Sigmoid colon (tissue), 4 donors: ENCODE results near the gene GSTCD.

ENCODE experiments used
- EP300 ChIP-seq, 4 donors: sonication (generic); formaldehyde crosslinking; IDR thresholded peaks; one replicate each; pipeline ENCODE4 v1.6.1; 2017; ENCODE audit warnings: antibody characterized with exemption in 4 of 4
- POLR2A ChIP-seq, 2 donors: fragments of 450-650 bp; IDR thresholded peaks; one replicate each; pipeline ENCODE4 v1.6.1; 2016; ENCODE audit warnings: antibody characterized with exemption in 2 of 2, mild to moderate bottlenecking in 2 of 2, moderate library complexity in 2 of 2
- TF ChIP-seq, protein P1 (sequence below), 4 experiments: fragments of 450-650 bp in 3 of 4; fragments of 200-600 bp in 1 of 4; IDR thresholded peaks; one replicate each; pipeline ENCODE4 v1.5.1; 2016 to 2019; ENCODE audit warnings: antibody characterized with exemption in 4 of 4, mild to moderate bottlenecking in 3 of 4, moderate library complexity in 2 of 4

DNA sequence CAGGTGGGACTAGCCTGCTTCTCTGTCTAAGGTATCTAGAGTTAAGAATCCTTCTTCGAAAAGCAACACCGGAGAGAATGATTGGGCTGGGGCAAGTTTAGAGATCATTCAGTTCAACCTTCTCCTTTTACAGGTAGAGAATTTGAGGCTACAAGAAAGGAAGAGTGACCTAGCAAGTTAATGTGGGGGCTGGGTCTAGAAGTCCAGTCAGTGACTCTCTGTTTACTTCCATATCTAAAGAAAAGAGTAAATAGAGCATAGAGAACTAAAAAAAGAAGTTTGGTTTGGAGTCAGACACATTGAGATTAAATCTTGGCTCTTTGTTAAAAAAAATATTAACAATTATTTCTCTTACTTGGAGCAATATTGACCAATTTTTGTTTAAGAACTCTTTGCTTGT is 122.6 kb downstream of the GSTCD start:
- TF ChIP-seq, protein P1, sequence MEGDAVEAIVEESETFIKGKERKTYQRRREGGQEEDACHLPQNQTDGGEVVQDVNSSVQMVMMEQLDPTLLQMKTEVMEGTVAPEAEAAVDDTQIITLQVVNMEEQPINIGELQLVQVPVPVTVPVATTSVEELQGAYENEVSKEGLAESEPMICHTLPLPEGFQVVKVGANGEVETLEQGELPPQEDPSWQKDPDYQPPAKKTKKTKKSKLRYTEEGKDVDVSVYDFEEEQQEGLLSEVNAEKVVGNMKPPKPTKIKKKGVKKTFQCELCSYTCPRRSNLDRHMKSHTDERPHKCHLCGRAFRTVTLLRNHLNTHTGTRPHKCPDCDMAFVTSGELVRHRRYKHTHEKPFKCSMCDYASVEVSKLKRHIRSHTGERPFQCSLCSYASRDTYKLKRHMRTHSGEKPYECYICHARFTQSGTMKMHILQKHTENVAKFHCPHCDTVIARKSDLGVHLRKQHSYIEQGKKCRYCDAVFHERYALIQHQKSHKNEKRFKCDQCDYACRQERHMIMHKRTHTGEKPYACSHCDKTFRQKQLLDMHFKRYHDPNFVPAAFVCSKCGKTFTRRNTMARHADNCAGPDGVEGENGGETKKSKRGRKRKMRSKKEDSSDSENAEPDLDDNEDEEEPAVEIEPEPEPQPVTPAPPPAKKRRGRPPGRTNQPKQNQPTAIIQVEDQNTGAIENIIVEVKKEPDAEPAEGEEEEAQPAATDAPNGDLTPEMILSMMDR (IDR thresholded peaks at IDR 0.05) = no peak
- no peak for TF ChIP-seq POLR2A (IDR thresholded peaks at IDR 0.05)
- no peak for TF ChIP-seq EP300 (IDR thresholded peaks at IDR 0.05)
